ENCODE results near the gene RELT.

DNA sequence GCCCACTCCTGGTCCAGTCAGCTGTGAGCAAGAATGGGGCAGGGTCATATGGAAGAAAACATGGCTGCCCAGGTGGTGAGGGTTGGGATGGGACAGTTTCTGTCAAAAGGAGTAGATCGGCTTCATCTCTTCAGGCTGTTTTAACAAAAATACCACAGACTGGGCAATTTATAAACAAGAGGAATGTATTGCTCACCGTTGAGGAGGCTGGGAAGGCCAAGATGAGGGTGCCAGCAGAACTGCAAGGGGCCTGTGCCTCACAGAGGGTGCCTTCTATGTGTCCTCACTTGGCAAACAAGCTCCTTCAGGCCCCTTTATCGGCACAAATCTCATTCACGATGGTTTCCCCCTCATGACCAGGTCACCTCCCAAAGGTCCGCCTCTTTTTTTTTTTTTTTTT is 18.1 kb upstream of the RELT start:
- TF ChIP-seq, protein P1, sequence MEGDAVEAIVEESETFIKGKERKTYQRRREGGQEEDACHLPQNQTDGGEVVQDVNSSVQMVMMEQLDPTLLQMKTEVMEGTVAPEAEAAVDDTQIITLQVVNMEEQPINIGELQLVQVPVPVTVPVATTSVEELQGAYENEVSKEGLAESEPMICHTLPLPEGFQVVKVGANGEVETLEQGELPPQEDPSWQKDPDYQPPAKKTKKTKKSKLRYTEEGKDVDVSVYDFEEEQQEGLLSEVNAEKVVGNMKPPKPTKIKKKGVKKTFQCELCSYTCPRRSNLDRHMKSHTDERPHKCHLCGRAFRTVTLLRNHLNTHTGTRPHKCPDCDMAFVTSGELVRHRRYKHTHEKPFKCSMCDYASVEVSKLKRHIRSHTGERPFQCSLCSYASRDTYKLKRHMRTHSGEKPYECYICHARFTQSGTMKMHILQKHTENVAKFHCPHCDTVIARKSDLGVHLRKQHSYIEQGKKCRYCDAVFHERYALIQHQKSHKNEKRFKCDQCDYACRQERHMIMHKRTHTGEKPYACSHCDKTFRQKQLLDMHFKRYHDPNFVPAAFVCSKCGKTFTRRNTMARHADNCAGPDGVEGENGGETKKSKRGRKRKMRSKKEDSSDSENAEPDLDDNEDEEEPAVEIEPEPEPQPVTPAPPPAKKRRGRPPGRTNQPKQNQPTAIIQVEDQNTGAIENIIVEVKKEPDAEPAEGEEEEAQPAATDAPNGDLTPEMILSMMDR (IDR thresholded peaks at IDR 0.05; ENCODE audit: insufficient read depth, low read length, poor library complexity, severe bottlenecking) = no peak
- TF ChIP-seq EZH2phosphoT487 (conservative IDR thresholded peaks at IDR 0.05; ENCODE audit: low read length) = no peak
